ES-I3 (cell line): ENCODE measurements around the gene COG8.
"Not testable (repeated sequence)": the region's sequence is repeated elsewhere in the genome, so short reads cannot be mapped to it uniquely, and the experiment has no call there.

Experiments
- H3K36me3 ChIP-seq: 2 replicates; pipeline ENCODE4 v1.6.1; 2013; ENCODE audit warnings: mild to moderate bottlenecking, low read length, control low read depth, moderate library complexity; ENCODE audit not compliant: insufficient read depth
- H3K4me1 ChIP-seq: 2 replicates; pipeline ENCODE4 v1.6.1; 2013; ENCODE audit warnings: mild to moderate bottlenecking, control low read depth, low read length; ENCODE audit not compliant: insufficient read depth
- H3K9ac ChIP-seq: 2 replicates; pipeline ENCODE4 v1.6.1; 2013; ENCODE audit warnings: low read depth, mild to moderate bottlenecking, low read length, moderate library complexity
- H3K9me3 ChIP-seq: 2 replicates; pipeline ENCODE4 v1.6.1; 2013; ENCODE audit warnings: mild to moderate bottlenecking, low read length, moderate library complexity; ENCODE audit not compliant: control insufficient read depth, insufficient read depth

Gene COG8

GRCh38 chr16:69364088-69364487 lies 24.7 kb upstream of the COG8 start:
- no peaks in the 10 kb centered on the region for H3K9me3 ChIP-seq
- H3K36me3 ChIP-seq = peaks cover 13% of the 10 kb centered on the region

GRCh38 chr16:69363281-69363717 lies 23.9 kb upstream of the COG8 start:
- Histone ChIP-seq H3K9me3 (no peaks in the 10 kb centered on the region), H3K36me3 (peaks cover 13% of the 10 kb centered on the region), H3K9ac (no peak overlapping the region), H3K4me1 (no peaks in the 10 kb centered on the region)

More at GRCh38 chr16:69364088-69364487, 24.7 kb upstream of the COG8 start:
- H3K9ac ChIP-seq = no peak overlapping the region
- no peaks in the 10 kb centered on the region for H3K4me1 ChIP-seq

GRCh38 chr16:69360070-69360469 lies 20.7 kb upstream of the COG8 start:
- H3K9ac ChIP-seq, H3K9me3 ChIP-seq, H3K36me3 ChIP-seq, H3K4me1 ChIP-seq: not testable (repeated sequence)

GRCh38 chr16:69351309-69352027 lies 12.1 kb upstream of the COG8 start, which contains the start of gene TMED6:
TSS of gene TMED6 (minus strand) at chr16:69351786. CDS start at chr16:69351753, 33 bp downstream.
- Histone ChIP-seq H3K4me1 (no peaks in the 10 kb centered on the region), H3K36me3 (no peaks in the 10 kb centered on the region; the same call in 1 of the 2 replicates), H3K9ac (no peak within 1 kb of the TSS), H3K9me3 (no peaks in the 10 kb centered on the region)

- Histone ChIP-seq H3K36me3 (no peaks in the 10 kb centered on the region; the same call in 1 of the 2 replicates), H3K4me1 (no peaks in the 10 kb centered on the region), H3K9ac (no peak overlapping the region), H3K9me3 (no peaks in the 10 kb centered on the region)
Measured at GRCh38 chr16:69350536-69351133, 11.3 kb upstream of the COG8 start.

- Histone ChIP-seq H3K9ac (no peak overlapping the region), H3K9me3 (no peaks in the 10 kb centered on the region), H3K36me3 (no peaks in the 10 kb centered on the region), H3K4me1 (no peaks in the 10 kb centered on the region)
Measured at GRCh38 chr16:69349536-69349935, 10.2 kb upstream of the COG8 start.

- H3K9me3 ChIP-seq = no peaks in the 10 kb centered on the region
- H3K4me1 ChIP-seq = no peaks in the 10 kb centered on the region
- no peak overlapping the region for H3K9ac ChIP-seq
- H3K36me3 ChIP-seq = 0 out of 2 replicates have a peak, but pooled peaks cover 3% of the 10 kb centered on the region
Measured at GRCh38 chr16:69348222-69348621, 8.9 kb upstream of the COG8 start.

- peaks cover 4% of the 10 kb centered on the region; the same call in 1 of the 2 replicates for H3K36me3 ChIP-seq
- H3K9ac ChIP-seq = no peak overlapping the region
- no peaks in the 10 kb centered on the region for H3K9me3 ChIP-seq
- no peaks in the 10 kb centered on the region for H3K4me1 ChIP-seq
Measured at GRCh38 chr16:69346683-69347082, 7.3 kb upstream of the COG8 start.

GRCh38 chr16:69345923-69346322 lies 6.6 kb upstream of the COG8 start:
- H3K9ac ChIP-seq = no peak overlapping the region
- H3K36me3 ChIP-seq = peaks cover 11% of the 10 kb centered on the region
- no peaks in the 10 kb centered on the region for H3K4me1 ChIP-seq
- H3K9me3 ChIP-seq = no peaks in the 10 kb centered on the region

- H3K9ac ChIP-seq = no peak overlapping the region
- no peaks in the 10 kb centered on the region for H3K9me3 ChIP-seq
- H3K36me3 ChIP-seq = peaks cover 12% of the 10 kb centered on the region
- H3K4me1 ChIP-seq = no peaks in the 10 kb centered on the region
Measured at GRCh38 chr16:69344171-69344570, 4.8 kb upstream of the COG8 start.

- H3K4me1 ChIP-seq = no peaks in the 10 kb centered on the region
- H3K9ac ChIP-seq = peak overlapping the region; percentile 92
- H3K36me3 ChIP-seq = peaks cover 25% of the 10 kb centered on the region
- H3K9me3 ChIP-seq = no peaks in the 10 kb centered on the region
Measured at GRCh38 chr16:69340095-69340644, 806 bp upstream of the COG8 start.

GRCh38 chr16:69338557-69339288 lies 641 bp downstream of the COG8 start:
- Histone ChIP-seq H3K9me3 (no peaks in the 10 kb centered on the region), H3K4me1 (no peaks in the 10 kb centered on the region), H3K9ac (peak overlapping the region; percentile 92), H3K36me3 (peaks cover 32% of the 10 kb centered on the region)

- no peak overlapping the region for H3K9ac ChIP-seq
Measured at GRCh38 chr16:69334696-69335095, 4.7 kb downstream of the COG8 start.

GRCh38 chr16:69330286-69331109 lies 8.9 kb downstream of the COG8 start, which contains the start of gene PDF:
TSS of gene PDF (minus strand) at chr16:69330588. CDS start at chr16:69330570, 18 bp downstream.
- H3K9ac ChIP-seq = peak within 1 kb of the TSS; percentile 84
- no peaks in the 10 kb centered on the region for H3K9me3 ChIP-seq
- H3K36me3 ChIP-seq = peaks cover 31% of the 10 kb centered on the region
- 0 out of 2 replicates have a peak, but pooled peaks cover 6% of the 10 kb centered on the region for H3K4me1 ChIP-seq

More at GRCh38 chr16:69334696-69335095, 4.7 kb downstream of the COG8 start:
- H3K4me1 ChIP-seq = no peaks in the 10 kb centered on the region
- peaks cover 28% of the 10 kb centered on the region for H3K36me3 ChIP-seq
- no peaks in the 10 kb centered on the region for H3K9me3 ChIP-seq
